Measurements from ENCODE around the gene EHMT1. TPM values are rescaled to one million over a fixed set of nuclear protein-coding genes. Genes with fewer than 3 reads are reported as not detected.
A peak's percentile ranks its signal among the peaks of the same experiment; 100 is the strongest.

EHMT1 gene
- total RNA-seq, 1 experiment from 2014 or later = 112 TPM

DNA sequence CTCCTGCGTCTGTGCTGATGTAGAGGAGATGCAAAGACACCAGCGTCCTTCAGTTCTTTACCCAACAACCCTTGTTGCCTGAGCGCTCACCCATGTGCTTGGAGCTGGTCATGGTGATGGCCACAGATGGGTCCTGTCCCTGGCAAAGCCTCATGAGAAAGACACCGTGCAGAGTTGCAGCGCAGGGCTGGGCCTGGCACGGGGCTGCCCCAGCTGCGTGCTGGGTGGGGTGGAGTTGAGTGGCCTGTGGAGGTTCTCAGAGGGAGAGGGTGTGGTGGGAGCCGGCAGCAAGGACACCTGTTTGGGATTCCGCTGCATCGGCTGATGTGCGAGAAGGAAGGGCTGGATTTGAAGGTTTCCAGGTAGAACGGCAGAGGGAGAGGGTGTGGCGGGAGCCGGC lies 133.6 kb downstream of the EHMT1 start:
- Histone ChIP-seq H3K14ac (ENCODE audit: insufficient read depth, low read length) (no peak overlapping the region), H2BK12ac (ENCODE audit: insufficient read length, low read depth, low read length) (no peak overlapping the region), H4K5ac (ENCODE audit: insufficient read length, low read depth, low read length) (no peak overlapping the region), H3K4me2 (ENCODE audit: insufficient read depth, insufficient read length, low read length) (no peak overlapping the region), H3K27ac (ENCODE audit: insufficient read length, low read depth, low read length) (no peak overlapping the region), H2AFZ (ENCODE audit: low read length) (no peak overlapping the region), H3K56ac (ENCODE audit: insufficient read length, low read depth, low read length) (no peak overlapping the region), H2BK5ac (ENCODE audit: insufficient read length, low read length) (no peak overlapping the region), H3K27me3 (ENCODE audit: insufficient read depth, low read length) (no peaks in the 10 kb centered on the region), H2BK15ac (ENCODE audit: low read depth, low read length) (no peak overlapping the region), H2AK5ac (ENCODE audit: insufficient read length, low read length) (no peak overlapping the region), H3K18ac (ENCODE audit: insufficient read length, low read depth, low read length) (no peak overlapping the region), H3K9me3 (ENCODE audit: control insufficient read depth, low read depth, low read length) (no peaks in the 10 kb centered on the region), H4K20me1 (ENCODE audit: control insufficient read depth, insufficient read depth, insufficient read length) (no peaks in the 10 kb centered on the region), H3K79me2 (ENCODE audit: insufficient read depth, low read length) (no peaks in the 10 kb centered on the region), H3K4ac (ENCODE audit: low read depth, low read length) (no peak overlapping the region), H4K8ac (replicated peaks; ENCODE audit: insufficient read length, low read depth, low read length) (no peak overlapping the region), H4K91ac (ENCODE audit: insufficient read length, low read depth, low read length) (no peak overlapping the region), H2BK120ac (ENCODE audit: low read depth, low read length, poor library complexity, severe bottlenecking) (no peak overlapping the region), H3K9ac (ENCODE audit: extremely low read depth, insufficient read length, low read length) (no peak overlapping the region), H3K23me2 (ENCODE audit: insufficient read length, low read depth, low read length, poor library complexity, severe bottlenecking) (no peaks in the 10 kb centered on the region), H3K79me1 (ENCODE audit: insufficient read depth, low read depth, low read length, poor library complexity, severe bottlenecking) (peaks cover 2% of the 10 kb centered on the region), H2BK20ac (ENCODE audit: low read depth, low read length, poor library complexity, severe bottlenecking) (no peak overlapping the region), H3T11ph (ENCODE audit: low read length) (no peak overlapping the region), H3K4me1 (ENCODE audit: insufficient read depth, low read length) (no peaks in the 10 kb centered on the region), H3K23ac (ENCODE audit: insufficient read length, low read depth, low read length) (no peak overlapping the region)
- TF ChIP-seq, protein P1, sequence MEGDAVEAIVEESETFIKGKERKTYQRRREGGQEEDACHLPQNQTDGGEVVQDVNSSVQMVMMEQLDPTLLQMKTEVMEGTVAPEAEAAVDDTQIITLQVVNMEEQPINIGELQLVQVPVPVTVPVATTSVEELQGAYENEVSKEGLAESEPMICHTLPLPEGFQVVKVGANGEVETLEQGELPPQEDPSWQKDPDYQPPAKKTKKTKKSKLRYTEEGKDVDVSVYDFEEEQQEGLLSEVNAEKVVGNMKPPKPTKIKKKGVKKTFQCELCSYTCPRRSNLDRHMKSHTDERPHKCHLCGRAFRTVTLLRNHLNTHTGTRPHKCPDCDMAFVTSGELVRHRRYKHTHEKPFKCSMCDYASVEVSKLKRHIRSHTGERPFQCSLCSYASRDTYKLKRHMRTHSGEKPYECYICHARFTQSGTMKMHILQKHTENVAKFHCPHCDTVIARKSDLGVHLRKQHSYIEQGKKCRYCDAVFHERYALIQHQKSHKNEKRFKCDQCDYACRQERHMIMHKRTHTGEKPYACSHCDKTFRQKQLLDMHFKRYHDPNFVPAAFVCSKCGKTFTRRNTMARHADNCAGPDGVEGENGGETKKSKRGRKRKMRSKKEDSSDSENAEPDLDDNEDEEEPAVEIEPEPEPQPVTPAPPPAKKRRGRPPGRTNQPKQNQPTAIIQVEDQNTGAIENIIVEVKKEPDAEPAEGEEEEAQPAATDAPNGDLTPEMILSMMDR (conservative IDR thresholded peaks at IDR 0.05) = no peak
- H3K27me3 Mint-ChIP-seq (ENCODE audit: low read depth) = no peaks in the 10 kb centered on the region; the same call in 1 of the 2 replicates
- H3K9me3 Mint-ChIP-seq = peaks cover 0 to 4% of the 10 kb centered on the region in 2 experiments; a peak in 1 of 5 replicates
- H3K4me1 Mint-ChIP-seq = 0 out of 4 replicates have a peak, but pooled peaks cover 0 to 4% of the 10 kb centered on the region in 2 experiments
- no CpG with 5 or more reads among the region's 14 CpGs for WGBS (ENCODE audit: extremely low coverage, insufficient read length, low lambda C conversion rate)
- H3K27ac Mint-ChIP-seq = peak overlapping the region; percentile 46 to 97 (median 49); a peak in 6 of 7 replicates
- DNase-seq = no peak
- peaks cover 48 to 73% (median 70%) of the 10 kb centered on the region in 3 experiments for H3K36me3 Mint-ChIP-seq (ENCODE audit: insufficient read depth in 1 of 3, low read depth in 3 of 3)
- no peak overlapping the region for H3K4me3 Mint-ChIP-seq

All from H9 (cell line).